Measurements from ENCODE around the gene PLK3.

DNA sequence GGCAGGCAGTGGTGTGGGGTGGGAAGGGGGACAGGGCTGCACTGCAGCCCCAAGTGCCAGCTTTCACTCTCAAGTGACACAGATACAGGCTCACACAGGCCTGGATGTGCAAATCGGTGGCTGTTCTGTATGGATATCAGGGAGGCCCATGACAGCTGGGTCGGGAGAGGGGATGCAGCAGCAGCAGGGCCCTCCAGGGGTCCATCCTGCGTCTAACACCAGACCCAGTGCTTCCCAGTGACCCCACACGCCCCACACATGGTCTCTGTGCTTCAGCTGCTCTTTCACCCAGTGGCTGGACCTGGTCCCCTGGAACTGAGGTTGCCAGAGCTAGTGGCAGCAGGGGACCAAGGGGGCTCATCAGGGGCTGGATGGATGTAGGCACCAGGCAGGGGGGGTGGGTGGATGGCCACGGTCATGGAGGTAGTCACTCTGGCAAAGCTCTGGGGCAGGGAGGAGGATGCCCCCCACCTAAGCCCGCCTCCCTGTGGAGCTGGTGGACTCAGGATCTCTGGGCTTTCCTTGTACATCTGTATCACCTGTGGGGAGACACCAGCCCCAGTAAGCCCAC is 22.0 kb downstream of the PLK3 start:
- TF ChIP-seq, protein P1, sequence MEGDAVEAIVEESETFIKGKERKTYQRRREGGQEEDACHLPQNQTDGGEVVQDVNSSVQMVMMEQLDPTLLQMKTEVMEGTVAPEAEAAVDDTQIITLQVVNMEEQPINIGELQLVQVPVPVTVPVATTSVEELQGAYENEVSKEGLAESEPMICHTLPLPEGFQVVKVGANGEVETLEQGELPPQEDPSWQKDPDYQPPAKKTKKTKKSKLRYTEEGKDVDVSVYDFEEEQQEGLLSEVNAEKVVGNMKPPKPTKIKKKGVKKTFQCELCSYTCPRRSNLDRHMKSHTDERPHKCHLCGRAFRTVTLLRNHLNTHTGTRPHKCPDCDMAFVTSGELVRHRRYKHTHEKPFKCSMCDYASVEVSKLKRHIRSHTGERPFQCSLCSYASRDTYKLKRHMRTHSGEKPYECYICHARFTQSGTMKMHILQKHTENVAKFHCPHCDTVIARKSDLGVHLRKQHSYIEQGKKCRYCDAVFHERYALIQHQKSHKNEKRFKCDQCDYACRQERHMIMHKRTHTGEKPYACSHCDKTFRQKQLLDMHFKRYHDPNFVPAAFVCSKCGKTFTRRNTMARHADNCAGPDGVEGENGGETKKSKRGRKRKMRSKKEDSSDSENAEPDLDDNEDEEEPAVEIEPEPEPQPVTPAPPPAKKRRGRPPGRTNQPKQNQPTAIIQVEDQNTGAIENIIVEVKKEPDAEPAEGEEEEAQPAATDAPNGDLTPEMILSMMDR (conservative IDR thresholded peaks at IDR 0.05; ENCODE audit: low read depth in 2 of 2) = no peak
- no peak for TF ChIP-seq POLR2AphosphoS5 (IDR thresholded peaks at IDR 0.05; ENCODE audit: low read depth)
- no peak for TF ChIP-seq JUNB (IDR thresholded peaks at IDR 0.05; ENCODE audit: unreplicated experiment)
- TF ChIP-seq EZH2phosphoT487 (IDR thresholded peaks at IDR 0.05; ENCODE audit: unreplicated experiment) = no peak
- TF ChIP-seq, protein P2, sequence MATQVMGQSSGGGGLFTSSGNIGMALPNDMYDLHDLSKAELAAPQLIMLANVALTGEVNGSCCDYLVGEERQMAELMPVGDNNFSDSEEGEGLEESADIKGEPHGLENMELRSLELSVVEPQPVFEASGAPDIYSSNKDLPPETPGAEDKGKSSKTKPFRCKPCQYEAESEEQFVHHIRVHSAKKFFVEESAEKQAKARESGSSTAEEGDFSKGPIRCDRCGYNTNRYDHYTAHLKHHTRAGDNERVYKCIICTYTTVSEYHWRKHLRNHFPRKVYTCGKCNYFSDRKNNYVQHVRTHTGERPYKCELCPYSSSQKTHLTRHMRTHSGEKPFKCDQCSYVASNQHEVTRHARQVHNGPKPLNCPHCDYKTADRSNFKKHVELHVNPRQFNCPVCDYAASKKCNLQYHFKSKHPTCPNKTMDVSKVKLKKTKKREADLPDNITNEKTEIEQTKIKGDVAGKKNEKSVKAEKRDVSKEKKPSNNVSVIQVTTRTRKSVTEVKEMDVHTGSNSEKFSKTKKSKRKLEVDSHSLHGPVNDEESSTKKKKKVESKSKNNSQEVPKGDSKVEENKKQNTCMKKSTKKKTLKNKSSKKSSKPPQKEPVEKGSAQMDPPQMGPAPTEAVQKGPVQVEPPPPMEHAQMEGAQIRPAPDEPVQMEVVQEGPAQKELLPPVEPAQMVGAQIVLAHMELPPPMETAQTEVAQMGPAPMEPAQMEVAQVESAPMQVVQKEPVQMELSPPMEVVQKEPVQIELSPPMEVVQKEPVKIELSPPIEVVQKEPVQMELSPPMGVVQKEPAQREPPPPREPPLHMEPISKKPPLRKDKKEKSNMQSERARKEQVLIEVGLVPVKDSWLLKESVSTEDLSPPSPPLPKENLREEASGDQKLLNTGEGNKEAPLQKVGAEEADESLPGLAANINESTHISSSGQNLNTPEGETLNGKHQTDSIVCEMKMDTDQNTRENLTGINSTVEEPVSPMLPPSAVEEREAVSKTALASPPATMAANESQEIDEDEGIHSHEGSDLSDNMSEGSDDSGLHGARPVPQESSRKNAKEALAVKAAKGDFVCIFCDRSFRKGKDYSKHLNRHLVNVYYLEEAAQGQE (IDR thresholded peaks at IDR 0.05; ENCODE audit: unreplicated experiment) = no peak
- TF ChIP-seq, protein P3, sequence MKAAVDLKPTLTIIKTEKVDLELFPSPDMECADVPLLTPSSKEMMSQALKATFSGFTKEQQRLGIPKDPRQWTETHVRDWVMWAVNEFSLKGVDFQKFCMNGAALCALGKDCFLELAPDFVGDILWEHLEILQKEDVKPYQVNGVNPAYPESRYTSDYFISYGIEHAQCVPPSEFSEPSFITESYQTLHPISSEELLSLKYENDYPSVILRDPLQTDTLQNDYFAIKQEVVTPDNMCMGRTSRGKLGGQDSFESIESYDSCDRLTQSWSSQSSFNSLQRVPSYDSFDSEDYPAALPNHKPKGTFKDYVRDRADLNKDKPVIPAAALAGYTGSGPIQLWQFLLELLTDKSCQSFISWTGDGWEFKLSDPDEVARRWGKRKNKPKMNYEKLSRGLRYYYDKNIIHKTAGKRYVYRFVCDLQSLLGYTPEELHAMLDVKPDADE (IDR thresholded peaks at IDR 0.05) = no peak
- no peak for TF ChIP-seq CREB1 (CRISPR knock-in tag; IDR thresholded peaks at IDR 0.05; ENCODE audit: low read depth)

Measured in GM23338 (cell line).